ENCODE measurements around the gene IFNA1.
"Not testable (repeated sequence)": the region's sequence is repeated elsewhere in the genome, so short reads cannot be mapped to it uniquely, and the experiment has no call there.

The IFNA1 gene

GRCh38 chr9:21440139-21440538, at the start of gene IFNA1:
TSS of gene IFNA1 (plus strand) at chr9:21440439. CDS start at chr9:21440508, 69 bp downstream.
- no peak for DNase-seq (ENCODE audit: low read depth in 2 of 2)

GRCh38 chr9:21392270-21392669, 48.0 kb upstream of the IFNA1 start:
- DNase-seq (ENCODE audit: low read depth in 2 of 2): no peak

- DNase-seq (ENCODE audit: low read depth in 2 of 2): peak; percentile 31 to 38
These were observed 44.2 kb upstream of the IFNA1 start for GRCh38 chr9:21395778-21396717.

- no peak for DNase-seq (ENCODE audit: low read depth in 2 of 2)
These were observed 41.2 kb upstream of the IFNA1 start for GRCh38 chr9:21398955-21399489.

- DNase-seq (ENCODE audit: low read depth in 2 of 2): no peak
These were observed 40.3 kb upstream of the IFNA1 start for GRCh38 chr9:21399956-21400355.

GRCh38 chr9:21402386-21403251, 37.6 kb upstream of the IFNA1 start:
- no peak for DNase-seq (ENCODE audit: low read depth in 2 of 2)

GRCh38 chr9:21404146-21404545, 36.1 kb upstream of the IFNA1 start:
- no peak for DNase-seq (ENCODE audit: low read depth in 2 of 2)

GRCh38 chr9:21408817-21409216, 31.4 kb upstream of the IFNA1 start, which contains the start of gene IFNA8:
TSS of gene IFNA8 (plus strand) at chr9:21409117. CDS start at chr9:21409177, 60 bp downstream.
- no peak for DNase-seq (ENCODE audit: low read depth in 2 of 2)

- no peak for DNase-seq (ENCODE audit: low read depth in 2 of 2)
These were observed 28.1 kb upstream of the IFNA1 start for GRCh38 chr9:21412107-21412506.

- DNase-seq (ENCODE audit: low read depth in 2 of 2): no peak
These were observed 27.1 kb upstream of the IFNA1 start for GRCh38 chr9:21413151-21413550.

- DNase-seq (ENCODE audit: low read depth in 2 of 2): no peak
These were observed 26.6 kb upstream of the IFNA1 start for GRCh38 chr9:21413624-21414023.

- no peak for DNase-seq (ENCODE audit: low read depth in 2 of 2)
These were observed 25.9 kb upstream of the IFNA1 start for GRCh38 chr9:21414220-21414940.

- no peak for DNase-seq (ENCODE audit: low read depth in 2 of 2)
These were observed 24.6 kb upstream of the IFNA1 start for GRCh38 chr9:21415493-21416267.

- DNase-seq (ENCODE audit: low read depth in 2 of 2): no peak
These were observed 12.0 kb upstream of the IFNA1 start for GRCh38 chr9:21428235-21428634.

GRCh38 chr9:21429191-21429590, 11.0 kb upstream of the IFNA1 start:
- no peak for DNase-seq (ENCODE audit: low read depth in 2 of 2)

- DNase-seq (ENCODE audit: low read depth in 2 of 2): no peak
These were observed 7.4 kb upstream of the IFNA1 start for GRCh38 chr9:21432672-21433425.

- peak; percentile 14 to 29 for DNase-seq (ENCODE audit: low read depth in 2 of 2)
These were observed 5.8 kb upstream of the IFNA1 start for GRCh38 chr9:21434202-21435014.

GRCh38 chr9:21435015-21435383, 5.2 kb upstream of the IFNA1 start:
- DNase-seq (ENCODE audit: low read depth in 2 of 2): not testable (repeated sequence)

Data from activated CD4-positive, alpha-beta T cell treated with anti-CD3 and anti-CD28 coated beads for 24 hours (primary cell).